HG03064 (cell line): ENCODE data around the gene RAPGEF1.
"Not testable (repeated sequence)": the region's sequence is repeated elsewhere in the genome, so short reads cannot be mapped to it uniquely, and the experiment has no call there.

ENCODE experiments used
- ATAC-seq: cut with Tn5 transposase; IDR thresholded peaks from one replicate; pipeline ENCODE4 v1.9.1; 2021; ENCODE audit warnings: low read depth; ENCODE audit not compliant: unreplicated experiment

The RAPGEF1 gene

GRCh38 chr9:131731237-131731636, 8.6 kb downstream of the RAPGEF1 start:
- no peak for ATAC-seq

GRCh38 chr9:131728961-131729360, 10.9 kb downstream of the RAPGEF1 start:
- ATAC-seq = no peak

- ATAC-seq = no peak
These were observed 11.3 kb downstream of the RAPGEF1 start for GRCh38 chr9:131728546-131728910.

GRCh38 chr9:131727795-131728545, 11.9 kb downstream of the RAPGEF1 start:
- no peak for ATAC-seq

- ATAC-seq = no peak
These were observed 12.6 kb downstream of the RAPGEF1 start for GRCh38 chr9:131727184-131727759.

GRCh38 chr9:131724683-131725082, 15.2 kb downstream of the RAPGEF1 start:
- ATAC-seq = no peak

GRCh38 chr9:131723632-131724031, 16.2 kb downstream of the RAPGEF1 start:
- ATAC-seq = no peak

GRCh38 chr9:131722255-131722654, 17.6 kb downstream of the RAPGEF1 start:
- no peak for ATAC-seq

- ATAC-seq = no peak
These were observed 18.8 kb downstream of the RAPGEF1 start for GRCh38 chr9:131721076-131721475.

- no peak for ATAC-seq
These were observed 19.5 kb downstream of the RAPGEF1 start for GRCh38 chr9:131720330-131720729.

GRCh38 chr9:131719262-131719908, 20.5 kb downstream of the RAPGEF1 start:
- ATAC-seq = no peak

- ATAC-seq = no peak
These were observed 22.0 kb downstream of the RAPGEF1 start for GRCh38 chr9:131717719-131718460.

- ATAC-seq = no peak
These were observed 24.0 kb downstream of the RAPGEF1 start for GRCh38 chr9:131715906-131716305.

GRCh38 chr9:131714821-131715220, 25.1 kb downstream of the RAPGEF1 start:
- ATAC-seq = no peak

GRCh38 chr9:131714161-131714646, 25.7 kb downstream of the RAPGEF1 start:
- no peak for ATAC-seq

- no peak for ATAC-seq
These were observed 26.9 kb downstream of the RAPGEF1 start for GRCh38 chr9:131713016-131713415.

- no peak for ATAC-seq
These were observed 27.6 kb downstream of the RAPGEF1 start for GRCh38 chr9:131712151-131712716.

GRCh38 chr9:131709771-131710431, 30.0 kb downstream of the RAPGEF1 start:
- ATAC-seq = no peak

- not testable (repeated sequence) for ATAC-seq
These were observed 30.7 kb downstream of the RAPGEF1 start for GRCh38 chr9:131709010-131709770.
